Neural progenitor cell (in vitro differentiated cells): ENCODE results near the gene GRIN2A. TPM values are rescaled to one million over a fixed set of nuclear protein-coding genes. Genes with fewer than 3 reads are reported as not detected.

Experiments
- DNase-seq: peaks from one replicate; pipeline ENCODE4 v3.0.0-alpha.2; 2016; ENCODE audit warnings: low spot score
- H2AFZ ChIP-seq: fragments of 200-600 bp; sonication (generic); replicated peaks from 2 replicates; pipeline ENCODE4 v1.6.1; 2016; ENCODE audit warnings: antibody characterized with exemption
- H3F3A ChIP-seq: fragments of 200-600 bp; sonication (generic); 2 replicates; pipeline ENCODE4 v1.6.1; 2016; ENCODE audit warnings: antibody characterized with exemption, low read depth
- H3K27ac ChIP-seq: fragments of 200-600 bp; sonication (generic); 2 replicates; pipeline ENCODE4 v1.5.1; 2016; ENCODE audit warnings: mild to moderate bottlenecking
- H3K27me3 ChIP-seq: fragments of 200-600 bp; sonication (generic); 2 replicates; pipeline ENCODE4 v1.6.1; 2016; ENCODE audit warnings: mild to moderate bottlenecking, moderate library complexity
- H3K36me3 ChIP-seq: fragments of 200-600 bp; sonication (generic); 2 replicates; pipeline ENCODE4 v1.5.1; 2016
- H3K4me1 ChIP-seq: fragments of 200-600 bp; sonication (generic); 2 replicates; pipeline ENCODE4 v1.6.1; 2016; ENCODE audit warnings: mixed run types
- H3K4me2 ChIP-seq: fragments of 200-600 bp; sonication (generic); 2 replicates; pipeline ENCODE4 v1.6.1; 2016
- H3K4me3 ChIP-seq: fragments of 200-600 bp; sonication (generic); 2 replicates; pipeline ENCODE4 v1.5.1; 2016
- H3K79me2 ChIP-seq: fragments of 200-600 bp; sonication (generic); 2 replicates; pipeline ENCODE4 v1.6.1; 2016; ENCODE audit warnings: low read depth
- H3K9ac ChIP-seq: fragments of 200-600 bp; sonication (generic); 2 replicates; pipeline ENCODE4 v1.6.1; 2016
- H3K9me3 ChIP-seq: fragments of 200-600 bp; sonication (generic); 2 replicates; pipeline ENCODE4 v1.5.1; 2016; ENCODE audit warnings: low read depth
- H4K20me1 ChIP-seq: fragments of 200-600 bp; sonication (generic); 2 replicates; pipeline ENCODE4 v1.6.1; 2016; ENCODE audit warnings: low read depth
- H3K27ac Mint-ChIP-seq: 3 replicates; pipeline ENCODE4 v1.8.0; 2021; ENCODE audit warnings: mixed read lengths
- H3K27me3 Mint-ChIP-seq: 2 replicates; pipeline ENCODE4 v1.8.0; 2022; ENCODE audit warnings: low read depth, mild to moderate bottlenecking, inconsistent platforms, moderate library complexity, mixed read lengths; ENCODE audit not compliant: insufficient read depth
- H3K36me3 Mint-ChIP-seq: 3 replicates; pipeline ENCODE4 v1.8.0; 2021; ENCODE audit warnings: mixed read lengths
- H3K4me1 Mint-ChIP-seq: 3 replicates; pipeline ENCODE4 v1.8.0; 2021; ENCODE audit warnings: mixed read lengths
- H3K4me3 Mint-ChIP-seq: 3 replicates; pipeline ENCODE4 v1.8.0; 2021; ENCODE audit warnings: mild to moderate bottlenecking, moderate library complexity, mixed read lengths
- H3K9me3 Mint-ChIP-seq: 3 replicates; pipeline ENCODE4 v1.8.0; 2020; ENCODE audit warnings: mixed read lengths
- CTCF ChIP-seq: fragments of 200-600 bp; sonication (generic); IDR thresholded peaks from 2 replicates; pipeline ENCODE4 v1.5.1; 2017; ENCODE audit warnings: antibody characterized with exemption, mild to moderate bottlenecking
- EZH2 ChIP-seq: fragments of 200-600 bp; sonication (generic); IDR thresholded peaks from 2 replicates; pipeline ENCODE4 v1.6.1; 2017; ENCODE audit warnings: antibody characterized with exemption, mild to moderate bottlenecking, moderate library complexity
- EZH2phosphoT487 ChIP-seq: fragments of 200-600 bp; sonication (generic); IDR thresholded peaks from 2 replicates; pipeline ENCODE4 v1.6.1; 2017; ENCODE audit warnings: antibody characterized with exemption
- total RNA-seq: library from RNA; depleted of rRNA; stranded (reverse); fragments of >200 nt; gene quantifications from 2 replicates; pipeline ENCODE4 v1.2.3, GENCODE V29; 2015; ENCODE audit warnings: low replicate concordance

GRIN2A gene
- total RNA-seq, 1 donor from 2014 or later = 1.6 TPM

- no peak overlapping the region for H3K4me3 Mint-ChIP-seq
Observed at GRCh38 chr16:10088380-10088793, 93.8 kb downstream of the GRIN2A start.

GRCh38 chr16:10087151-10087550 lies 95.1 kb downstream of the GRIN2A start:
- Histone ChIP-seq H2AFZ (no peak overlapping the region), H3K27me3 (no peaks in the 10 kb centered on the region), H3K27ac (no peak overlapping the region), H3K4me2 (no peak overlapping the region), H3K4me3 (no peak overlapping the region), H3F3A (no peaks in the 10 kb centered on the region), H3K9ac (no peak overlapping the region), H4K20me1 (no peaks in the 10 kb centered on the region), H3K9me3 (no peaks in the 10 kb centered on the region), H3K79me2 (no peaks in the 10 kb centered on the region), H3K4me1 (no peaks in the 10 kb centered on the region), H3K36me3 (no peaks in the 10 kb centered on the region)
- H3K27ac Mint-ChIP-seq = no peak overlapping the region
- H3K4me1 Mint-ChIP-seq = peaks cover 4% of the 10 kb centered on the region
- no peak overlapping the region for H3K4me3 Mint-ChIP-seq
- H3K9me3 Mint-ChIP-seq = no peaks in the 10 kb centered on the region
- H3K27me3 Mint-ChIP-seq = no peaks in the 10 kb centered on the region
- no peaks in the 10 kb centered on the region for H3K36me3 Mint-ChIP-seq
- TF ChIP-seq EZH2phosphoT487 (no peak), EZH2 (no peak), CTCF (no peak)
- no peak for DNase-seq

More at GRCh38 chr16:10088380-10088793, 93.8 kb downstream of the GRIN2A start:
- DNase-seq = no peak
- peaks cover 4% of the 10 kb centered on the region for H3K4me1 Mint-ChIP-seq
- Histone ChIP-seq H3K36me3 (no peaks in the 10 kb centered on the region), H3K27me3 (no peaks in the 10 kb centered on the region), H3K4me2 (no peak overlapping the region), H3K9me3 (no peaks in the 10 kb centered on the region), H3K27ac (no peak overlapping the region), H3K4me3 (no peak overlapping the region), H2AFZ (no peak overlapping the region), H3F3A (no peaks in the 10 kb centered on the region), H4K20me1 (no peaks in the 10 kb centered on the region), H3K4me1 (no peaks in the 10 kb centered on the region), H3K79me2 (no peaks in the 10 kb centered on the region), H3K9ac (no peak overlapping the region)
- no peaks in the 10 kb centered on the region for H3K27me3 Mint-ChIP-seq
- H3K9me3 Mint-ChIP-seq = no peaks in the 10 kb centered on the region
- no peak overlapping the region for H3K27ac Mint-ChIP-seq
- TF ChIP-seq CTCF (no peak), EZH2phosphoT487 (no peak), EZH2 (no peak)
- no peaks in the 10 kb centered on the region for H3K36me3 Mint-ChIP-seq

- H3F3A ChIP-seq = no peaks in the 10 kb centered on the region
- H3K27ac ChIP-seq = no peak overlapping the region
- H3K4me3 ChIP-seq = no peak overlapping the region
- Mint-ChIP-seq H3K4me1 (peaks cover 4% of the 10 kb centered on the region), H3K27ac (no peak overlapping the region), H3K9me3 (no peaks in the 10 kb centered on the region), H3K27me3 (no peaks in the 10 kb centered on the region), H3K36me3 (no peaks in the 10 kb centered on the region), H3K4me3 (no peak overlapping the region)
- peaks cover 1% of the 10 kb centered on the region for H3K4me1 ChIP-seq
- no peak overlapping the region for H3K9ac ChIP-seq
- TF ChIP-seq EZH2 (no peak), EZH2phosphoT487 (no peak)
- no peaks in the 10 kb centered on the region for H3K36me3 ChIP-seq
- H3K4me2 ChIP-seq = no peak overlapping the region
- H3K79me2 ChIP-seq = no peaks in the 10 kb centered on the region
- no peak for DNase-seq
- H4K20me1 ChIP-seq = no peaks in the 10 kb centered on the region
- H3K9me3 ChIP-seq = no peaks in the 10 kb centered on the region
- H2AFZ ChIP-seq = no peak overlapping the region
- no peaks in the 10 kb centered on the region for H3K27me3 ChIP-seq
Observed at GRCh38 chr16:10086620-10087019, 95.6 kb downstream of the GRIN2A start.

GRCh38 chr16:10085078-10085798 lies 97.0 kb downstream of the GRIN2A start:
- Histone ChIP-seq H3K27me3 (no peaks in the 10 kb centered on the region), H3K4me3 (no peak overlapping the region), H3K9ac (no peak overlapping the region), H2AFZ (no peak overlapping the region), H3K36me3 (no peaks in the 10 kb centered on the region), H3K4me1 (peaks cover 14% of the 10 kb centered on the region), H3F3A (no peaks in the 10 kb centered on the region), H3K27ac (no peak overlapping the region), H3K4me2 (no peak overlapping the region), H4K20me1 (no peaks in the 10 kb centered on the region), H3K9me3 (no peaks in the 10 kb centered on the region), H3K79me2 (no peaks in the 10 kb centered on the region)
- no peaks in the 10 kb centered on the region for H3K36me3 Mint-ChIP-seq
- H3K4me3 Mint-ChIP-seq = no peak overlapping the region
- H3K27ac Mint-ChIP-seq = no peak overlapping the region
- no peaks in the 10 kb centered on the region for H3K27me3 Mint-ChIP-seq
- DNase-seq = no peak
- peaks cover 15% of the 10 kb centered on the region for H3K4me1 Mint-ChIP-seq
- H3K9me3 Mint-ChIP-seq = no peaks in the 10 kb centered on the region
- TF ChIP-seq EZH2phosphoT487 = no peak
